K562 (cell line): ENCODE measurements around the gene PPDPF. TPM values are rescaled to one million over a fixed set of nuclear protein-coding genes. Genes with fewer than 3 reads are reported as not detected.
A peak's percentile ranks its signal among the peaks of the same experiment; 100 is the strongest.

Source experiments
- ATAC-seq: fragments of 200-7000 bp; cut with Tn5 transposase; 3 replicates; pipeline ENCODE4 v1.9.1; 2020; ENCODE audit warnings: moderate library complexity
- BruUV-seq: library from RNA; stranded (reverse); fragments of 400-500 nt; replicated peaks from 2 replicates; lab custom pipeline; 2021; lab: Mats Ljungman, UMichigan
- CTCF ChIA-PET: fragments of 300-600 bp; formaldehyde crosslinking; extraction: SDS; loops from one replicate; lab custom pipeline; 2021; ENCODE audit warnings: low intra/inter-chr PET ratio; lab: Yijun Ruan, JAX
- POLR2A ChIA-PET: fragments of 300-600, 350-650 bp; sonication (Branson Sonifier 250); formaldehyde crosslinking; extraction: SDS; loops from one replicate; lab custom pipeline; 2021; ENCODE audit warnings: antibody characterized with exemption, inconsistent platforms; lab: Yijun Ruan, JAX
- DNase-seq, 4 experiments: peaks; one replicate each; pipeline versions ENCODE4 v3.0.0 to v3.0.0-alpha.2; 2011 to 2018; ENCODE audit warnings: low spot score in 3 of 4, mixed read lengths in 3 of 4; ENCODE audit errors: extremely low read depth in 1 of 4
- FAIRE-seq: peaks from 2 replicates; lab custom pipeline; 2011; peaks lifted over from hg19 to GRCh38; lab: Jason Lieb, UNC
- H2AFZ ChIP-seq: 2 replicates; pipeline ENCODE4 v1.6.0; 2011; ENCODE audit warnings: low read depth, low read length, control low read depth, inconsistent platforms
- H3K27ac ChIP-seq: fragments of 200-600 bp; 3 replicates; pipeline ENCODE4 v1.8.0; 2011; ENCODE audit warnings: low read depth, mild to moderate bottlenecking, control low read depth, inconsistent platforms, low read length, moderate library complexity, mixed read lengths; ENCODE audit errors: extremely low read depth
- H3K27me3 ChIP-seq, 2 experiments: fragments of 300-600 bp in 1 of 2; 2 replicates in 1 of 2; 3 replicates in 1 of 2; pipeline versions ENCODE4 v1.6.0 to v1.8.0; 2011; ENCODE audit warnings: inconsistent platforms in 2 of 2, low read length in 2 of 2, mild to moderate bottlenecking in 1 of 2, mixed read lengths in 1 of 2, moderate library complexity in 1 of 2; ENCODE audit not compliant: control insufficient read depth in 2 of 2, insufficient read depth in 2 of 2
- H3K36me3 ChIP-seq: fragments of 300-600 bp; 3 replicates; pipeline ENCODE4 v1.8.0; 2011; ENCODE audit warnings: mild to moderate bottlenecking, low read length, inconsistent platforms; ENCODE audit not compliant: control insufficient read depth, insufficient read depth
- H3K4me1 ChIP-seq, 2 experiments: fragments of 200-600 bp in 1 of 2; replicated peaks in 1 of 2; 2 replicates in 1 of 2; 3 replicates in 1 of 2; pipeline versions ENCODE4 v1.5.1 to v1.8.0; 2011; ENCODE audit warnings: inconsistent platforms in 2 of 2, low read length in 2 of 2, mild to moderate bottlenecking in 1 of 2, mixed read lengths in 1 of 2, moderate library complexity in 1 of 2; ENCODE audit not compliant: control insufficient read depth in 2 of 2, insufficient read depth in 2 of 2
- H3K4me2 ChIP-seq: 2 replicates; pipeline ENCODE4 v1.6.1; 2011; ENCODE audit warnings: low read length, control low read depth, inconsistent platforms, mixed read lengths; ENCODE audit not compliant: insufficient read depth
- H3K4me3 ChIP-seq: fragments of 200-600 bp; sonication (generic), shearing (Covaris generic); 2 replicates; pipeline ENCODE4 v1.5.1; 2016; ENCODE audit warnings: control low read depth, inconsistent platforms
- H3K79me2 ChIP-seq: fragments of 200-600 bp; 3 replicates; pipeline ENCODE4 v1.8.0; 2011; ENCODE audit warnings: low read length, inconsistent platforms; ENCODE audit not compliant: control insufficient read depth, insufficient read depth
- H3K9ac ChIP-seq, 2 experiments: 2 replicates each; pipeline versions ENCODE4 v1.6.0 to v1.6.1; 2011; ENCODE audit warnings: low read depth in 2 of 2, low read length in 2 of 2, control low read depth in 1 of 2, inconsistent platforms in 1 of 2, mild to moderate bottlenecking in 1 of 2, mixed read lengths in 1 of 2; ENCODE audit not compliant: insufficient read depth in 1 of 2
- H3K9me1 ChIP-seq: one replicate; pipeline ENCODE4 v1.6.0; 2011; ENCODE audit warnings: inconsistent platforms, mild to moderate bottlenecking, low read length, moderate library complexity; ENCODE audit not compliant: control insufficient read depth, insufficient read depth
- H3K9me3 ChIP-seq: replicated peaks from 2 replicates; pipeline ENCODE4 v1.5.1; 2011; ENCODE audit warnings: low read depth, low read length, inconsistent platforms; ENCODE audit not compliant: control insufficient read depth, insufficient read depth
- H4K20me1 ChIP-seq: replicated peaks from 2 replicates; pipeline ENCODE4 v1.6.1; 2011; ENCODE audit warnings: low read length, inconsistent platforms, mixed read lengths; ENCODE audit not compliant: control insufficient read depth, insufficient read depth
- BRF1 ChIP-seq: IDR thresholded peaks from 3 replicates; pipeline ENCODE4 v1.6.1; 2011; ENCODE audit warnings: borderline replicate concordance, mild to moderate bottlenecking; ENCODE audit not compliant: insufficient read length; ENCODE audit errors: extremely low read depth
- CSDE1 ChIP-seq, 2 experiments: fragments of 450-650 bp; IDR thresholded peaks; 2 replicates each; pipeline ENCODE4 v1.6.1; 2016; ENCODE audit warnings: mild to moderate bottlenecking in 1 of 2
- EP300 ChIP-seq: IDR thresholded peaks from 2 replicates; pipeline ENCODE4 v1.6.1; 2012; ENCODE audit warnings: low read length, improper control_type of control experiment
- FOXK1 ChIP-seq: sonication (generic); formaldehyde crosslinking; IDR thresholded peaks from 2 replicates; pipeline ENCODE4 v1.8.0; 2022; ENCODE audit warnings: missing genetic modification reagents, mild to moderate bottlenecking, borderline replicate concordance
- GABPA ChIP-seq: fragments of 200-800 bp; sonication (Bioruptor generic); conservative IDR thresholded peaks from 2 replicates; pipeline ENCODE4 v1.6.1; 2016; ENCODE audit warnings: low read depth, missing genetic modification characterization, missing compliant biosample characterization
- HBP1 ChIP-seq: fragments of 450-650 bp; formaldehyde crosslinking; IDR thresholded peaks from 2 replicates; pipeline ENCODE4 v1.4.0; 2022; ENCODE audit warnings: missing genetic modification characterization
- HNRNPL ChIP-seq: fragments of 200-400 bp; formaldehyde crosslinking; IDR thresholded peaks from 2 replicates; pipeline ENCODE4 v1.6.1; 2017; ENCODE audit warnings: low read depth, mild to moderate bottlenecking, low read length
- KDM2B ChIP-seq: fragments of 250-450 bp; sonication (Bioruptor Pico); IDR thresholded peaks from 2 replicates; pipeline ENCODE4 v1.8.0; 2021; ENCODE audit warnings: mild to moderate bottlenecking, moderate library complexity
- PHB2 ChIP-seq: fragments of 450-650 bp; IDR thresholded peaks from 2 replicates; pipeline ENCODE4 v1.6.1; 2017; ENCODE audit warnings: low read depth
- RNF2 ChIP-seq: sonication (generic); IDR thresholded peaks from 2 replicates; pipeline ENCODE4 v1.6.1; 2016
- SMARCA5 ChIP-seq: fragments of 450-650 bp; IDR thresholded peaks from 2 replicates; pipeline ENCODE4 v1.6.1; 2016
- TGIF2 ChIP-seq: sonication (generic); formaldehyde crosslinking; IDR thresholded peaks from 2 replicates; pipeline ENCODE4 v1.8.1; 2022; ENCODE audit warnings: mild to moderate bottlenecking, missing genetic modification reagents, moderate library complexity
- ZNF124 ChIP-seq: sonication (generic); formaldehyde crosslinking; IDR thresholded peaks from 2 replicates; pipeline ENCODE4 v1.8.1; 2022; ENCODE audit warnings: missing genetic modification reagents
- ZNF717 ChIP-seq: fragments of 250-450 bp; sonication (Bioruptor Pico); IDR thresholded peaks from 2 replicates; pipeline ENCODE4 v1.5.0; 2021
- WGBS: fragments of 100-300 bp; shearing (Covaris generic); methylation state at CpG from one replicate; pipeline ENCODE4 v1.1.6; 2016; ENCODE audit warnings: low coverage, mixed read lengths; ENCODE audit not compliant: insufficient coverage; ENCODE audit errors: missing lambda C conversion rate; 5-methylcytosine and 5-hydroxymethylcytosine counted together
- in situ Hi-C: fragments of 300-500 bp; cut with MboI; formaldehyde crosslinking; loops from 4 replicates; pipeline ENCODE4 v1.15.0; 2018; ENCODE audit warnings: inconsistent platforms, mixed read lengths
- intact Hi-C: fragments of 100-400 bp; cut with micrococcal nuclease; formaldehyde crosslinking; loops from 2 replicates; pipeline ENCODE4 v1.14.2; 2022
- polyA plus RNA-seq, 8 experiments: library from polyadenylated mRNA; depleted of rRNA in 4 of 8; stranded (reverse) in 5 of 8; unstranded in 3 of 8; fragments of >200 nt; fragmentation: Nextera tagmentation in 2 of 8; fragmentation: Illumina TruSeq in 1 of 8; extraction: Ambion mirVana in 2 of 8; extraction: Trizol in 1 of 8; gene quantifications; 2 replicates each; pipeline versions ENCODE4 v1.2.1 to v1.2.3, GENCODE V29; 2011 to 2014; ENCODE audit warnings: inconsistent platforms in 1 of 8, missing spikeins in 1 of 8
- total RNA-seq, 7 experiments: library from RNA; depleted of rRNA in 6 of 7; stranded (reverse); fragments of >200 nt in 6 of 7; fragmentation: Illumina TruSeq in 2 of 7; extraction: Trizol in 2 of 7; gene quantifications; 2 replicates each; pipeline versions ENCODE4 v1.2.1 to v1.2.3, GENCODE V29; 2011 to 2021; ENCODE audit warnings: low replicate concordance in 1 of 7

The PPDPF gene
- total and polyA plus RNA-seq, 9 of the 15 experiments (the other 6 are each of a cell fraction or from before 2014, with no cell fraction given): 0.77 to 233 (median 10.5) TPM

DNA sequence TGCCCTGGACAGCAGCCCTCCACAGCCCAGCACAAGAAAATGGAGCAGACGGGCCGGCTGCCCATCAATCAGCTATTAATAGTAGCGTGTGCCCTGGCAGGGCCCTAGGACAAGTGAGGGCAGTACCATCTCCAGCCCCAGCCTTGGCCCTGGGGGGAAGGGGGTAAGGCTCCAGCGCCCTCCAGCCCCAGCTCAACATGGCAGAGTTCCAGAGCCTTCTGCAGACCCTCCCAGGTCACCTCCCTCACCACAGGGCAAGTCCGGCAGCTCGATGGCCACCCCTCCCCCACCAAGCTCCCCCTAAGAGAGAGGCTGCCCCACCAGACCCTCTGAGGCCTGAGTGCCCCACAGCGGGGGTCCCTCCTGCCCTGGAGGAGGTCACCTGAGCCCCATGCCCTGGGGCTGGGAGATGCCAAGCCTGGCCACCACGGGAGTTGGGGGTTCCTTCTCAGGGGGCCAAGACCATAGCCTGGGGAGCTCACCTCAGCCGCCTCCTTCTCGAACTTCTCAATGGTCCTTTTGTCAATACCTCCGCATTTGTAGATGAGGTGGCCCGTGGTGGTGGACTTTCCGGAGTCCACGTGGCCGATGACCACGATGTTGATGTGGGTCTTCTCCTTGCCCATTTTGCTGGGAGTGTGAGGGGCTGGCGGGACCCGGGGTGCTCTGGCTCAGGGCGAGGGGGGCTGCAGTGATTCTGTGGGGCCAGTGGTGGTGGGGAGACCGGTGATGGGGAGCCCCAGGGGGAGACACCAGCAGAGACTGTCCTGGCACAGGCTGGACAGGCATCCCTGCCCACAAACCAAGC lies 23.2 kb upstream of the PPDPF start:
- Histone ChIP-seq H3K9ac (no peak overlapping the region), H3K27me3 (no peaks in the 10 kb centered on the region)

More for the DNA sequence above, 23.2 kb upstream of the PPDPF start:
- Histone ChIP-seq H3K79me2 (no peaks in the 10 kb centered on the region), H3K4me3 (peak overlapping the region; percentile 46; the same call in 1 of the 2 replicates), H4K20me1 (peaks cover 12% of the 10 kb centered on the region; the same call in 1 of the 2 replicates), H3K9me3 (no peaks in the 10 kb centered on the region), H3K36me3 (no peaks in the 10 kb centered on the region), H2AFZ (no peak overlapping the region), H3K27ac (no peak overlapping the region), H3K9me1 (no peaks in the 10 kb centered on the region), H3K4me2 (no peak overlapping the region), H3K4me1 (peaks cover 0 to 81% of the 10 kb centered on the region in 2 experiments; a peak in 3 of 5 replicates)
- in situ Hi-C loops (no loop called here), intact Hi-C loops (no loop called here)
- CTCF ChIA-PET: interaction anchor here (0.6 kb wide), 1 partner anchor 56 kb away, joined by 3 read pairs; no protein-coding TSS in a partner anchor
- WGBS: 38% methylated on average over 18 of the region's 20 CpGs
- no peak for ATAC-seq
- no peak for FAIRE-seq
- TF ChIP-seq EP300 (no peak), GABPA (tag) (no peak), FOXK1 (CRISPR knock-in tag) (no peak), TGIF2 (CRISPR knock-in tag) (no peak), BRF1 (no peak), RNF2 (no peak), HBP1 (no peak), HNRNPL (no peak), KDM2B (CRISPR knock-in tag) (no peak), PHB2 (no peak), SMARCA5 (no peak), ZNF717 (no peak), ZNF124 (CRISPR knock-in tag) (no peak), CSDE1 (IDR thresholded peaks at IDR 0.05) (no peak)
- POLR2A ChIA-PET: interaction anchor here (0.6 to 1.6 kb wide), 4 partner anchors 24 to 293 kb away, joined by 3 to 5 read pairs (median 4); partner anchors contain the start of gene PPDPF
- no peak for DNase-seq
- no TSS peak for BruUV-seq
